Measurements from ENCODE around the gene PAFAH2.
"Not testable (repeated sequence)": the region's sequence is repeated elsewhere in the genome, so short reads cannot be mapped to it uniquely, and the experiment has no call there.

Gene PAFAH2

DNA sequence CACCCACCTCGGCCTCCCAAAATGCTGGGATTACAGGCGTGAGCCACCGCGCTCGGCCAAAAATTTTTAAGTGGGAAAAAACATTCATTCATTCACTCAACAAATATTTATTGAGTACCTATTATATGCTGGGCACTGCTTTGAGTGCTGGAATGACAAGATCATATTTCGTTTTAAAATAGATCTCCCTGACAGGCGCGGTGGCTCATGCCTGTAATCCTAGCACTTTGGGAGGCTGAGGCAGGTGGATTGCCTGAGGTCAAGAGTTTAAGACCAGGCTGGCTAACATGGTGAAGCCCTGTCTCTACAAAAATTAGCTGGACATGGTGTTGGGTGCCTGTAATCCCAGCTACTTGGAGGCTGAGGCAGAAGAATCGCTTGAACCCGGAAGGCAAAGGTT lies 11.1 kb downstream of the PAFAH2 start:
- not testable (repeated sequence) for DNase-seq (ENCODE audit: low read depth, low spot score)

DNA sequence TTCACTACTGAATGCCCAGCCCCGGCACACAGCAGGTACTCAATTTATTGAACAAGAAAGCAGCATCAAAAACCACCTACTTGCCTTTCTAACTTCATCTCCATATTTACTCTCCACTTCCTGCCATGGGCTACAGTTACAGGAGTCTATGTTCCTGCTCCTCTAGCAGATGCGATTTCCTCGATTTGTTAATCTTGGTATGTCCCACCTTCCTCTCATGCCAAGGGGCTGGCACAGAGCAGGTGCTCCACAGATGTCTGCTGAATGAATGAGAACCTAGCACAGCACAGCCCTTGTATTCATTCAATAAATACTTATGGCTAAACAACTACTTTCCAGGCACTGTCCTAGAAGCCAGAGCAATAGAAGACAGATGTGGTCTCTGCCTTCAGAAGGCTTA lies 12.2 kb downstream of the PAFAH2 start:
- no peak for DNase-seq (ENCODE audit: low read depth, low spot score)

DNA sequence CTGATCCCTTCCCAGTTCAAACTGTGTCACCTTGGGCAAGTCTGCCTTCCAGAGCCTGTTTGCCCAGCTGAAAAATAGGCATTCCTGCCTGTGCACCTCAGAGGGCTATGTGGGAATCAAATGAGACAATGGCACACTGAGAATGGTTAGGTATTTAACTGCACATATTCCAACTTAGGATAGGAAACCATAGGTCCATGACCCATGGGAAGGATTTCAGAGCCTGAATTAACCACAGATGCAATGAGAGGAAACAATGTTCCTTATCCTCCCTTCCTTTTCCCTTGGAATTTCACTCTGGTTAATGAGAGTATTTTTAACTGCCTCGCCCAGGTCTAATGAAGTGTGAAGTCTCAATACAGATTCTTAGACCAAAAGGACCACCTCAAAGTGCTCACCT lies 12.7 kb downstream of the PAFAH2 start:
- DNase-seq (ENCODE audit: low read depth, low spot score): no peak

DNA sequence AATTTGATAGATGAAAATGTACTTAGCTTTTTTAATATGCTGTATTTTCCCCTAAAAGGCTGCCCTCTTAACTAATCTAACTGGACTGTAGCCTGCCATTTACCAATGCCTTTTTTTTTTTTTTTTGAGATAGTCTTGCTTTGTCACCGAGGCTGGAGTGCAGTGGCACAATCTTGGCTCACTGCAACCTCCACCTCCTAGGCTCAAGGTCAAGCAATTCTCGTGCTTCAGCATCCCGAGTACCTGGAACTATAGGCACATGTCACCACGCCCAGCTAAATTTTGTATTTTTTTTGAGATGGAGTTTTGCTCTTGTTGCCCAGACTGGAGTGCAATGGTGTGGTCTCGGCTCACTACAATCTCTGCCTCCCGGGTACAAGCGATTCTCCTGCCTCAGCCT lies 18.7 kb downstream of the PAFAH2 start:
- no peak for DNase-seq (ENCODE audit: low read depth, low spot score)

DNA sequence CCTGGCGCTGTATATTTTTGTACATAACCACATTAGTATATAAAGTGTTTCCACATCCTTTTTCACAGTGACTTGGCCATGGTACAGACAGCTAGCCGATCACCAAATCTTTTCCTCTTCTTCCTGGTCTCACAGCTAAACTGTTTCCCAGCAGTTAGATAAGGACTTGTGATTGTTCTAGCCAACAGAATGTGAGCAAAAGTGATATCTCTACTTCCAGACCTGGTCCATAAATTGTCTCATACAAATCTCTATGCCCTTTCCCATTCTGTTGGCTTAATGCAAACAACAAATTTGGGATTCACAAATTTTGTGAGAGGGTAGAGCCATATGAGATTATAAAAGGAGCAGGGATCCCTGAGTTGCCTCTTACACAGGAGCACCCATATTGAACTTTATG lies 19.5 kb downstream of the PAFAH2 start:
- no peak for DNase-seq (ENCODE audit: low read depth, low spot score)

DNA sequence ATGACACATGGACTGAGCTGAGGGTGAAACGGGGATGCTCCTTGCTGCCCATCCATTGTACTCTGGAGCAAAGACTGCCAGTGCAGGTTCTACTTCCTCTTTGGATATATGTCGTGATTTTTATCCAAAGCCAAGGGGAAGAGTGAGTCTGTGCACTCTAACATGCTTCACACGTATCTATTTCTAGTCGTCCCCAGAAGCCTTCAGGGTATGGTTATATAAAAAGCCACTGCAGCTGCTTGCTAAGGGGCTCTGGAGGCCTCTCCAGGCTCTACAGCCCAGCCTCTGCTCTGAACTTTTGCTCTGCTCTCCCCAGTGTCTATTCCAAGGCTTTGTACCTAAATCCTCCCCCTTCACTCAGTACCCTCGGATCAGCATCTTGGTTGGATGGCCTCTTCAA lies 20.1 kb downstream of the PAFAH2 start:
- DNase-seq (ENCODE audit: low read depth, low spot score): no peak

DNA sequence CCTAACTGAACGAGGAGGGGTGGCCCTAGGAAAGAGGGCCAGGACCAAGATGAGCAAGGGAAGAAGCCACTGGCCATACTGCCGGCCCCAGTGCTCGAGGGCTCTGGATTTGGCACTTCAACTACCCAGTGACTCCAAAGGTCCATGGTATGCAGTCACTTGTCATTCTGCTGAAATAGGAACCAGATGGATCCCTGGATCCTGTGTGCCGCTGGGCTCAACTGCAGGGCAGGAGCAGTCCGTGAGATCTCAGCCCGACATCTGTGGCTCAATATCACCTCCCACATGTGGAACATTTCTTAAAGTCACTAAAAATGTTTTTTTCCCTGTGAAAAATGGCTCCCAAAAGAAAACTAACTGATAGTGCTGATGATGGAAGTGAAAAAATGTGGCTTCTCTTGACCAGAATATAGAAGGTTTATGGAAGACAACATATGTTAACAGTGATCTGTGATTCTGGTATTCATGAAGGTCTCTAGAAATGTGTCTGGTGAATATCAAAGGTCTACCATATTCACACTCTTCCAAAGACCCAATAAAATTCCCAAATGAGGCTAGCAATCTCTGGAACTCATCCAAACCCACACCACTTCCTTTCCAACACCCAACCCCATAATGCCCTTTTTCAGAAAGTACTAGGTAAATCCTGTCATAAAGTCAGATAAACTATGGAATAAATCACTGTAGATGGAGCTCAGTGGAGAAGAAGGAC lies 24.1 kb downstream of the PAFAH2 start:
- no peak for DNase-seq (ENCODE audit: low read depth, low spot score)

DNA sequence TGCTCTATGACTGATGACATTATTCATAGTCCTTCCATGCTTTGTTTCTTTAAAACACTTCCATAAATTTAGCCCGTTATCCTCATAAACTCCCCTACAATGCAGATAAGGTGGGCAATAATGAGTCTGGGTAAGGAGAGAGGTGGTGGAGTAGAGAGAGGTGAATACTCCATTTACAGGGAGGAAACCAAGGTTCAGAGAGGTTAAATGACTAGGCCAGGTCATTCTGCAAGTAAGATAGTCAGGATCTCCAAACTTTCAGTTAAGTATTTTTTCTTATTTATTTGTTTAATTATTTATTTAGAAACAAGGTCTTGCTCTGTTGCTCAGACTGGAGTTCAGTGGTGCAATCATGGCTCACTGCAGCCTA lies 26.1 kb downstream of the PAFAH2 start:
- DNase-seq (ENCODE audit: low read depth, low spot score): no peak

DNA sequence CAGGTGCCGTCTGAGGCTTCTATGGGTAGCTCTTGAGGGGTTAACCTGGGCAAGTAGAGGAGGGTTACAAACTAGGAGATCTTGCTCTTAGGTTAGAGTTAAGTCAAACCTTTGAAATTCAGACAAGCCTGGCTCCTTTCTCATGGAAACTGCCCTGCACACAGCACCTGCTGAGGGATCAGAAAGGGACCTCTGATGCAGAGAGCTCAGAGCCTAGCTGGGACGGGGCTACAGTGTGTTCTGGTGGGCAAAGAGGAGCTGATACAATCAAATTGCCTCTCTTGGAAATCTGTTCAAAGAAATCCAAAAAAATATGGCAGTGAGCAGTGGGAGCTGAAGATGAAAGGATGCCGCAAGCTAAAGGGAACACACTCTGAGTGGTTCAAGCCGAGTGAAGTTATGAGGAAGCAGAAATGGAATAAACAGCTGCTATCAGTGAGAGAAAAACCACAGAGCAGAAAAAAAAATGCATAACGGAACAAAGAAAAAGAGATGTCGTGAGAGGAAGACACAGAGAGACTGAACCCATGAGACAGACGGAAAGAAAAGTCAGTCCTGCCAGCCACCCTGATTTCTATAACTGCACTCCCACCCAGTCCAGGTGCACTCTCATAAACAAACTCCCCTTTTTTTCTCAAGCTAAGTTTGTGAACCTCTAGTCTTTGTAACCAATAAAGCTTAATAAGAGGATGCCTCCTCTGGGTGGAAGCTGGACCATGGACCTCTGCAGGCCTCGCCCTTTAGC lies 26.6 kb downstream of the PAFAH2 start:
- DNase-seq (ENCODE audit: low read depth, low spot score): no peak

DNA sequence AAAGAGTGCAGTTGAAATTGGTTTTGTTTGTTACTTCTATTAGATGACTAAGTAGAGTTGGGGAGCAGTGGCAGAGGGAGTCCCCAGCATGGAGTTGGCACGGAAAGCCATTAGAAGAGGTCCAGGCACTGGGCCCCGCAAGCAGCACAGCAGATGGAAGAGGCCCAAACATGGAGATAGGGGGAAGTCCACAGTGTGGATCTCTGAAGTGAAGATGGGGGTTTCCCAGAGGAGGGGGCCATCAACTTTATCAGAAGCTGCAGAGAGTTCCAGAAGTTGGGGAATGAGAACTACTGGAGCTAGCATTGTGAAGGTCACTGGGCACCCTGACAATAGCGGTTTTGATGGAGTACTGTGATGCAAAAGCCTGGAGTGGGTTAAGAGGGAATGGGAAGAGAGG lies 30.6 kb downstream of the PAFAH2 start:
- no peak for DNase-seq (ENCODE audit: low read depth, low spot score)

DNA sequence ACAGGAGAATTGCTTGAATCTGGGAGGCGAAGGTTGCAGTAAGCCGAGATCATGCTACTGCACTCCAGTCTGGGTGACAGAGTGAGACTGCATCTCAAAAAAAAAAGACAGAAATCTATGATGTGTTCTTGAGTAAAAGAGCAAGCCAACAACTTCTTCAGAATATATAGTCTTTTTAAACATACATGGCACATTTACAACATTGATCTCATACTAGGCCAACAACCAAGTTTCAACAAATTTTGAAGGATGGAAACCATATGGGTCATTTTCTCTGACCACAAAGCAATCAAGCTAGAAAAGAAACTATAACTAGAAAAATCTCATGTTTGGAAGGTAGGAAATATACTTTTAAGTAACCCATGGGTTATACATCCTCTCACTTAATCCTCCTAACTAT lies 38.3 kb downstream of the PAFAH2 start:
- DNase-seq (ENCODE audit: low read depth, low spot score): no peak

DNA sequence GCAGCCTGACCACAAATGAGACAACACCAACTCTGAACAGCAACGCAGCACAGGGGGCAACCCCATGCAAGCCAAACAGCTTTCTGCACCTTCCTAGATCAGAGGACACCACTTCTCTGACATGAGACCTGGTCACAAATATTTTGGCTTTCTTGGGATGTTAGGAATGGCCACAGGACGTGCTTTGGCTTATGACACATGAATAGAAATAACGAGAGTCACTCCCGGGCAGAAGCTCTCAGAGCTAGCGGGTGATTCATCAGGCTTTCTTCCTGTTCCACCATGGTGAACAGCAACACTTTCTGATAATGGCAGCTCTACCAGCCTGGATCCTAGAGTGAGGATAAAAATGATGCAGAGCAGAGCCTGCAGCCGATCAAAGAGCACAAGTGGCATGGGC lies 39.4 kb downstream of the PAFAH2 start:
- DNase-seq (ENCODE audit: low read depth, low spot score): no peak

DNA sequence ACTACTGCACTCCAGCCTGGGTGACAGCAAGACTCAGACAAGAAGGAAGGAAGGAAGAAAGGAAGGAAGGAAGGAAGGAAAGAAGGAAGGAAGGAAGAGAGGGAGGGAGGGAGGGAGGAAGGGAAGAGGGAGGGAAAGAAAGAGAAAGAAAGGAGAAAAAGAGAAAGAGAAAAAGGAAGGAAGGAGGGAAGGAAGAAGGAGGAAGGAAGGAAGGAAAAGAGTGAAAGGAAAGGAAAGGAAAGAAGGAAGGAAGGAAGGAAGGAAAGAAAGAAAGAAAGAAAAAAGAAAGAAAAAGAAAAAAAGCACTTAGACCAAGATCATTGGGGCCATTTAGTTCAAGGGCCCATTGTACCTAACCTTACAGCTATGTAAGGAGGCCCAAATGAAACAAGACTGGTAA lies 42.3 kb downstream of the PAFAH2 start:
- DNase-seq (ENCODE audit: low read depth, low spot score): no peak

DNA sequence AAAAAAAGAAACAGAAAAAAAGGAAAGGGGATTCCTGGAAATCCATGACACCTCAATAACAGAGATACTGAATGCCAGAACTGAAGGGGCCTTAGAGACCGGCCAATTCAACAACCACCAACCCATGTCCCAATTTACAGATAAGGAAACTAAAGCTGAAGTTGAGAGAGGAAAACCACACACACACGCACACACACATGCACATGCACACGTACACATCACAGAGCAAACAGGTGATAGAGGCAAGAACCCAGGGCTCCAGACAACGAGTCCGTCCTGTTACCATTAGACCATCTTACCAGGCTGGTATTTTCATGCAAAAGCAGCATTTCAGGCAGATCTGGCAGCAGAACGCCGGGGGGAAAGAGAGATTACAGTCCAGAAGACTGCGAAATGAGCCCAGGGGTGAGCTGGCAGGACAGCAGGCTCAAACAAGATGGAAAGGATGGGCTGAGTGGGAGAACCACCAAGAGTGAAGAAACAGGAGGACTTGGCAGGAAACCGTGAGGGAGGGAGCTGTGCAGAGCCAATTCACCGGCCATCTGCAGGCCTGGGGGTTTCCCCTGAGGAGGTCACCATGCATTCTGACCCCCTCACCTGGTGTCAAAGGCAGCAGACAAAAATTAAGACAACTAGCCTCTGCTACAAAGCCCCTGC lies 43.5 kb downstream of the PAFAH2 start:
- DNase-seq (ENCODE audit: low read depth, low spot score): no peak

DNA sequence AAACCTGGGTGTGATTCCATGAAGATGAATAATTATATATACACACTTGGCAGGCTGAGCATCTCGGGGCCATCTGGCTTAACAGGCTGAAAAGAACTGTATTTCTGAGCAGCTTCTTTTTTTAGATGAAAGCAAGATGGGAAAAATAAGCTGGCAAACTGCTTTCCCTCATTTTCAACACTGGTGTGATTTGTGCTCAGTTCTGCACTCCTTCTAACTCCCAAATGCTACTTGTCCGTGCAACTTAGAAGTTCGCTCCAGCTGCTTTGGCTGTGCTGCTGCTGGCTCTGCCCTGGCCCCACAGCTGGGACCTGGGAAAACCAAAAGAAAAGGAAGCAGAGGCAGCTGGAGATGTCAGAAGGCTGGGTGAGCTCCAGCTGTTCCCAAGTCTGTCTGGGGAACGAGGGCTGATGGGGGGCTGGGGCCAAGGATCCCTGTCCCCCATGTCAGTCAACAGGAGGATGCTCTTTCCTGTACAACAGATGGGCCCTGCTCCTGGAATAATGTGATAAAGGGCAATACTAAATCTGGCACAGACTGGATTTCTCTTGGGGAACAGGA lies 44.9 kb downstream of the PAFAH2 start:
- DNase-seq (ENCODE audit: low read depth, low spot score): no peak

DNA sequence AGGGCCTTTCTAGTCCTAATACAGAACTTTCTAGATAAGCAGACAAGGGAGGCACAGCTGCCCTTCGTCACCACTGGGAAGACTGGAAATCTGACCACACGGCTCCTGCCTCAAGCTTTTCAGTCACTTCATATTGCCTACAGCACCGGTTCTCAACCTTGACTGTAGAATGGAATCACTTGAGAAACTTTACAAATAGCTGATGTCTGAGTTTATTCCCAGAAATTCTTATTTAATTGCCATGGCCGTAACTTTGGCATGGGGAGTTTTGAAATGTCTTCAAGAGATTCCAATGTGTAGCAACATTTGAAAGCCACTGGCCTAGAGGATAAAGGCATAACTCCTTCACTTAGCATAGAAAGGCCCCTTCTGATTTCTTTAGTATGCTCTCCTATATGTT lies 49.2 kb downstream of the PAFAH2 start:
- DNase-seq (ENCODE audit: low read depth, low spot score): no peak

DNA sequence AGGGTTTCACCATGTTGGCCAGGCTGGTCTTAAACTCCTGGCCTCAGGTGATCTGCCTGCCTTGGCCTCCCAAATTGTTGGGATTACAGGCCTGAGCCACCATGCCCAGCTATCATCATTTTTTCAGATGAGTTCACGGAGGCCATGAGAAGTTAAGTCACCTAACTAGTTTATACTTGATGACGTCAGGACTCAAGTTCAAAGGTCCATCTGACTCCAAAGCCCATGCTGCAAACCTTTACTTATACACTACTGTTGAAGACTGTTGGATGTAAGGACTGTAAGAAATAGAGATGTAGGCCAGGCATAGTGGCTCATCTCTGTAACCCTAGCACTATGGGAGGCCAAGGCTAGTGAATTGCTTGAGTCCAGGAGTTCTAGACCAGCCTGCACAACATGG lies 50.8 kb downstream of the PAFAH2 start:
- DNase-seq (ENCODE audit: low read depth, low spot score): no peak

DNA sequence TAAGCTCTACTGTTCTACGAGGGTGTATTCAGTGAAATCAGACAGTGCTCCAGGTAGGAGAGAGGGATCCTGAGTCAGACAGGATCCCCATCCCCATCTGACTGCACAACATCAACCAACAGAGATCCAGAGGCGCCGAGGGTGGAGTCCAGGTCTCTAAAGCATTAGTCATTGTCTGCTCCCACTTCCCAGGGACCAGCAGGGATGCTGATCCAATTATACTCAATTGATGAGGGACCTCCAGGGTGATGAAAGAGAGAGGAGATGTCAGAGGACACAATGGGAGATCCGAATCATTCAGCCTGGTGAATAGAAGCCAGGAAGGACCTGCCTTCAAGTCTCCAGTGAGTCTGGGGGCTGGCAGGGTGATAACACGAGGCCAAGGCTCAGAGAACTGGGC lies 52.1 kb downstream of the PAFAH2 start:
- DNase-seq (ENCODE audit: low read depth, low spot score): no peak

DNA sequence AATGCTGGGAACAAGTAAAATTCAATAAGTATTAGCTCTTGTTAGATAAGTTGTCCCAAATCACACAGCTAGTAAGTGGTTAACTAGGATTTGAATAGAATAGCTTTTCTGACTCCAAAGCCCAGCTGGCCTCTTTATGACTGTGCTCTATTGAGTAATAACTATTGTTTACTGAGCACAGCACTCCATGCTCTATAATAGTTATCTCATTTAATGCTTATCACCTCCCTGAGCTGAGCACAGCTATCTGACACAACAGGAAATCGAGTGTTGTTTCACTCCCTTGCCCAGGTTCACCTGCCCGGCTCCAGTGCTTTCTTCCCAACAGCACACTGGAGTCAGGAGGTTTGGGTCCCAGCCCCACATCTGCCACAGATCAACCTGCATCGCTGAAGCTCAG lies 52.9 kb downstream of the PAFAH2 start:
- DNase-seq (ENCODE audit: low read depth, low spot score): no peak

DNA sequence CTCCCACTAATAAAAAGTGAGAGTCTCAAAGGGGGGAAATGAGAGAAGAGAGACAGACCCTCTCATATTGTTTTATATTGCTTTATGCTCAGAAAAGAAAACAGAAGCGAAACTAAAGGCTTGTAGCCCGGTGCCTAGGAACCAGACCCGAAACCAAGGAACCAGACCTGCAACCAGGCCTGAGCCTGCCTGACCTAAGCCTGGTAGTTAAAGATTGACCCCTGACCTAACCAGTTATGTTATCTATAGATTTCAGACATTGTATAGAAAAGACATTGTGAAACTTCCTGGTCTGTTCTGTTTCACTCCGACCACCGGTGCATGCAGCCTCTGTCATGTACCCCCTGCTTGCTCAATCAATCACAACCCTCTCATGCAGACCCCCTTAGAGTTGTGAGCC lies 54.4 kb downstream of the PAFAH2 start:
- DNase-seq (ENCODE audit: low read depth, low spot score): not testable (repeated sequence)

DNA sequence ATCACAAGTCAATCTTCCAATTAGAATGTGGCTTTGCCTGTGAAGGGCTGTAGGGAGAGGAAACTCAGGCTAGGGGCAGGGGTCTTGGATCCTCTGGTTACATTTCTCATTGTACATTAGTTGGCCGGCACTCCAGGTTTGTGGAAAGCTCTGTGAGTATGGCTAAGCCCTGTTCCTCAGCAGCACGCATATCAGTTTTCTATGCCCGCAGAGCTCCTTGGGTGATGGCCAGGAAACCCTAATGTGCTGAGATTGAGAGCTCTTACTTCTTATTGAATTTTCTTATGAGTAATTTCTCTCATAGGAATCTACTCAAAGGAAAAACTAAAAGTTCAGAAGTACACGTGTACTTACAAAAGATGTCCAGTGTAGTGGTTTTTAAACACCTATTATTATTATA lies 60.9 kb downstream of the PAFAH2 start:
- no peak for DNase-seq (ENCODE audit: low read depth, low spot score)

DNA sequence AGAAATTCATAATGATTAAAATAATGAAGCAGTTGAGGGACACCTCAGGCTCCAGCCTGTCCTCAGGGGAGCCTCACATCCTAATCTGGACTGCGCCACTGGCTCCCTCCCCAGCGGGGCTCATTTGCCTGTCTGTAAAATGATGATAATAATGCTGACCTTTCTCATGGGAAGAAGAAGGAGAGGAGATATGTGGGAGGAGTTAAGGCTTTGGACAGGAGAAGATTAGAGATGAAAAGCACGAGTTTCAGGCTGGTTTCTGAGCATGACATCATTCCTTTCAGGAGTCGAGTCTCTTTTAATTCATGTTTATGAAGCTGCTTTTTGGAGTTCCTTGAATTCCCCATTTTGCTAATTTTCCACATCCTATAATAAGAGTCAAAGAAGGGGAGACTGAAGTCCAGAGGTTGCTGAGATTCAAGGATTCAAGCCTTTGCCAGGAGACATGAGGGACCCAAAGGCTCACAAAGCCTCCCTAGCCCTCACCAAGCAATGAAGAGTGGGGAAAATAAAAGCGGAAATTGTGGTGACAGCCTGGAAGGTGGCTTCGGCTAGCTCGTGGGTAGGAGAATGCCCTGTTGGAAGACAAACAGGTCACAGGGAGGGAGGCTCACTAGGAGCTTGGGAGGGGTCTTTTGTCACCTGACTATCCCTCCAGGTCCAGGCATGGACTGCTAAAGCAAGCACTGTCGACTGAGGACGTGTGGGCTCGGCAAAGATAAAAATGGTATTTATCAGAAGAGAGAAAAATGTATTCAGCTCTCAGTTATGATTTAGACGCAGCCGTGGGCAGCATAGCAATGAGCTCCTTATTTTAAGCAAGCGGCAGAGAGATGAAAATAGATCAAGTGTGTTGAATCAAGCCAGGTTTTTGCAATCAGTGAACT lies 64.1 kb downstream of the PAFAH2 start:
- no peak for DNase-seq (ENCODE audit: low read depth, low spot score)

Measured in brain pericyte (primary cell).